ENCODE measurements around the gene TARBP2.
"Not testable (repeated sequence)": the region's sequence is repeated elsewhere in the genome, so short reads cannot be mapped to it uniquely, and the experiment has no call there.

Gene TARBP2

DNA sequence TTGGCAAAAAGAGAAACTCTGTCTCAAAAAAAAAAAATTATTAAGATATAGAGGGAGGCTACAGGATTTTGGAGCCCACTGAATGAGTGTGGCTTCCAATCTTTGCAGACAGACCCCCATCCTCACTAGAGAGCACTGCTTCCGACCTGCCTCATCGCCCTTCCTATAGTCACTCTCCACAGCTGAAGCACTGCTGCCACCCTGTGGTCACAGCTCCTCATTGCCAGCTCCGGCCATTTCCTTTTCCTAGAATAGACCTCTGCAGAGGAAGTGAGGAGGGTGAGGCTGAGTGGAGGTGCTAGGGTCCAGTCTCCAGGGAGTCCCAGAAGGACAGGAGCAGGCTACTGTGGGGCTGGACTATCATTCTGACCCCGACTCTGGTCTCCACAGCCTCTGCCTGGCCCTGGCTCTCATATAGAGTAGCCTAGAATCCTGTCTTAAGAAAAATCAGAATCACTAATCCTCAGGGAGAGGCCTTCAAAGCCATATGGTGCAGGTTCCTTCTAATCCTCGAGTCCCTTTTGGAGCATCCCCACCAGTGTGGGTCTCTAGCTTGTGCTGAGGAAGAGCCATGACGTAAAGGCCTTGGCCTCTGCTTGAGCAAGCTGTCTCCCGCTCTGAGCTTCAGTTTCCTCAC is 7.6 kb downstream of the TARBP2 start:
- DNase-seq (ENCODE audit: insufficient read length, low spot score), result peak; percentile 68

DNA sequence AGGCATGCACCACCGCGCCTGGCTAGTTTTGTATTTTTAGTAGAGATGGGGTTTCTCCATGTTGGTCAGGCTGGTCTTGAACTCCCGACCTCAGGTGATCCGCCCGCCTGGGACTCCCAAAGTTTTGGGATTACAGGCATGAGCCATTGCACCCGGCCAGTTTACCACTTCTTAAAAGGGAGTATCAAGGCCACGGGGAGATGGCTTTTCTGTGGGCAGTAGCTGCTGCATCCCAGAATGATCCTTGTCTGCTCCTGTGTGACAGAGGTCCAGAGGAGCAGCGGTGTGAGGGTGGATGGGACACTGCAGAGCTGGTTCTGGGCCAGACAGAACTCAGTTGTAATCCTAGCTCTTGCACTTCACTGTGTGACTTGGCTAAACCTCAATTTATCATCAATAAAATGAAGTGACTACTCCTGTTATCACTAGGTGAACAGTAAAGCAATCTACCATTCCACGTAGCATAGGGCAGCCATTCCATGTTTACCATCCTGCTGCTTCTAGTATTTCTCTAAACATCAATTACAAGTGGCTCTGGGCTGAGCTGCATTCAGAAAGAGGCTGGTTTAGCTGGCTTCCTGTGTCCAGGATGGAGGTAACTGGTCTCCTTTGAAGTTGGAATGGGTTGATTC is 9.2 kb downstream of the TARBP2 start:
- DNase-seq (ENCODE audit: insufficient read length, low spot score), result no peak
- no peak for FAIRE-seq

More for the DNA sequence above, 7.6 kb downstream of the TARBP2 start:
- peak; percentile 89 for FAIRE-seq

DNA sequence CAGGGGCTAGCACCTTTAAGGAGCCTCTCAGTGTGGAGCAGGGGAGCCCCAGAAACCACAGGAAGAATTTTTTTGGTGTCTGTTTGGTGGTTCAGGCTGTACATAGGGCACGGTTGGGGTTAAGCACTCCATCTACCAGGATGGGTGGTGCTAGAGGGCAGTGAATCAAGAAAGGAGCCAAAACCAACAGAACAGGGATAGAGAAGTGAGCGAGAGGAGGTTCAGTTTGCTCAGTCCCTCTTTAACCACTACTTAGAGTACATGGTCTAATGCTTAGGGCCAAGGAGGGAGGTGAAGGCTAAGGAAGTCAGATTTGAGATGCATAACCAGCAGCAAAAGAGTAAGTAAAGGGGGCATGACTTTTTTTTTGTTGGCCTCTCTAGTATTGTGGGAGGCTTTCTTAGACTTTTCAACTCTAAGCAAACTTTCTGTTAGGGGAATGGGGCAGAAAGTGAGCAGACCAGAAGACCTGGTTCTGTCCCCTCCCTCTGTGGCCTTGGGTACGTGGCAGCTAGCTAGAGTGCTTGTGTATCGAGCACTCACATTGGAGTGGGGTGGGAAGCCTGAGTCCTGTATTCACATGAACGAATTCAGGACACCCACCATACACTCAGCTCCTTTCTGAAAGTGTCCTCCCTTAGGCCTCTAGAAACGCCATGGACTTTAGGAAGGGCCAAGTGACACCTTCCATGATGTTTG is 12.8 kb downstream of the TARBP2 start:
- no peak for FAIRE-seq
- no peak for DNase-seq (ENCODE audit: insufficient read length, low spot score)

DNA sequence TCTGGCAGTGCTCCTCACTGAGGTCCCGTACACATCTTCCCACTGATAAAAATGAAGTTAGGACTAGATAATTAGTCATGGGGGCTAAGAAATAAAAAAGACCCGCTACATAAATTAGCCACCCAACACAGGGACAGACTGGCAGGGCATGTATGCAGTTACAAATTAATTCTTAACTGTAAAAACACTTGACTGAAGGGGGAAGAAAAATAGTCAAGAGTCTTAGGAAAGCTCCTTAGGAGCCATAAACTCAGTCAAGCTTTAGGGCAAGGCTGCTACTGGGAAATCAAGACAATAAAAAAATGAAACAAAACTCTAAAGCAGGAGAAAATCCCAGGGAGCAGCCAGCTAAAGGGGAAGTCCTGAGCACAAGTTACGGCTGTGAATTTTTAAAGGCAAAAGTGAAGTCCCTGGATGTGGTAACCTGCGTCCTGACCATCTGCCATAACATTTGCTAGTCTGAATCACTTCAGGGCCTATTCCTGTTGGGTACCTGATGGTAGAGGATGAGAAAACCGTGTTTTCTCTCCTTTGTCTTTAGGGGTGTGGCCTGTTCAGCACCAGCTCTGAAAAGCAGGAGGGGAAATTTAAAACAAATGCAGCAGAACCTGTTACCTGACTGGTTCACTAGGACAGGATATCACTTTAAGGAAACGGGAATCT is 13.7 kb downstream of the TARBP2 start:
- DNase-seq (ENCODE audit: insufficient read length, low spot score), result no peak
- no peak for FAIRE-seq

DNA sequence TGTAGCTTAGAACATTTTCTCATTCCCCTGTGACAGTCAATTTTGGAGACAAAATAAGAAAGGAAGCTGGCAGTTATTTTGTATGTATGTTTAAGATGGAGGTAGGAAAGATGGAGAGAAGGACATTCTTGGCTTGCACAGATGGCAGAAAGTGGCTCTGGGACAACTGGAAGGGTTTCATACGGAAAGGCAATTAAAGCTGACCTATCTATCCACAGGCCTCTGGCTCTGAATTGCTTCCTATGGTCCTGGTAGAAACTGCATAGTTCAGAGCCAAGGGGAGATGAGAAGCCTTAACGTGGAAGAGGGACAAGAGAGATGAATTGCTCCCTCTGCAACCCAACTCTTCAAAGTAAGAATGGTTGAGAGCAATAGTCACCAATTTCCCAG is 14.2 kb downstream of the TARBP2 start:
- DNase-seq (ENCODE audit: insufficient read length, low spot score) (no peak), FAIRE-seq (no peak)

DNA sequence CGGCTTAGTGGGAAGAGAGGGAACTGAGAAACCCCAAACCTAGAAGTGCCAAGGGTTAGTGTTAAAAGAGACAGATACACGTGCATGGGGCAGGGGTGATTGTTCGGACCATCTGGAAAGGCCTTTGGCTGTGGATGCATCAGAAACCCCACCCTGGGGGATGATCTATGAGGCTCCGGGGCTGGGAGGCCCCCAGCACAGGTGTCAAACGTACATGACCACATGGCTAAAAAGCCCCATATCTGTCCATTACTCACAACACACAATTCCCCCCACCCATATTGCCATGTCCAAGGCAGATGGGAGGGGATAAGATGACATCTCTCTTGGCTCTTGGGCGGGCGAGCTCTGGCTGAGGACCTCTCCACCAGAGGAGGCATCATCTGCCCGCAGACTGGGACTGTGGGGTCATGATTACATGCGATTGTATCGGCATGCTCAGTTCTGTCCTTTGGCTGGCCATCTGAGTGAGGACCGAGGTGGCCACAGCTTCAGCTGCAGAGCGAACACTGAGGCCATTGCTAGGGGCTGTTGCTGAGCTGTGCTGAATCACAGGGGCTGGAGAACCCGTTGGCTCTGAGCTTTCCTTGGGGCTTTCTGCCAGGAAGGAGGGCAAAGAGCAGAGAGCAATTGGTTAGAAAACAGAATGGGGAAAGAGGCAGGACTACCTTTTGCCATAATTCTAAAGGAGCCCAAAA is 15.8 kb downstream of the TARBP2 start:
- no peak for FAIRE-seq

DNA sequence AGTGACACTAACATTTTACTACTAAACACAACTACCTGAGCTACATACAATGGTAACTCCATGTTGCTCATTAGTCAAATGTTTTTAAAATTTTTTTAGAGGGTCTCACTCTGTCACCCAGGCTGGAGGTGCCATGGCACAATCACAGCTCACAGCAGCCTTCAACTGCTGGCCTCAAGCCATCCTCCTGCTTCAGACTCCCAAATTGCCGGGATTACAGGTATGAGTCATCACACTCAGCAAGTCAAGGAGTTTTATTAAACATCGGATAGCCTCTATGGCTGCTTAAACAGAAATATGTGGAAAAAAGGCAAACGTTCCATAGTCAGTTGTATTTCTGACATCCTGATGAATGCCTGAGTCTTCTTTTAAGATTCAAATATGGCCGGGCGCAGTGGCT is 17.3 kb downstream of the TARBP2 start:
- FAIRE-seq (no peak), DNase-seq (ENCODE audit: insufficient read length, low spot score) (no peak)

More for the DNA sequence above, 15.8 kb downstream of the TARBP2 start:
- DNase-seq (ENCODE audit: insufficient read length, low spot score), result no peak

DNA sequence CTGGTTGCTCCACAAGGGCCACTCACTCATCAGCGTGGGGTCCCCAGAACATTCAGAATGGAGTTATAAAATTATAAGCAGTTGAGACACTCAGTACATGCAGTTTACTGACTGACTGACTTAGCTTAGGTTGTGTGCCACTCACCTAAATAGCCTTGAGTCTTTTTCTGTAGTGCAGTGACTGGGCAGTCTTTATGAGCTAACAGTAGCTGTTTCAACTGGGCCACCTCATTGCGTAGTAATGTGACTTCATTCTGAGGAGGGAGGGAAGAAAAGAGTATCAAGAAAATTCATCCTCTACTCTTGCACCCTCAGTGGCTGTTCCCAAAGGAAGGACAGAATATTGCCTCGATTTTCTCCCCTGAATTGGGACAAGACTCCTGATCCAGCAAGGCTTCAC is 22.0 kb downstream of the TARBP2 start:
- FAIRE-seq, result no peak
- DNase-seq (ENCODE audit: insufficient read length, low spot score), result no peak

DNA sequence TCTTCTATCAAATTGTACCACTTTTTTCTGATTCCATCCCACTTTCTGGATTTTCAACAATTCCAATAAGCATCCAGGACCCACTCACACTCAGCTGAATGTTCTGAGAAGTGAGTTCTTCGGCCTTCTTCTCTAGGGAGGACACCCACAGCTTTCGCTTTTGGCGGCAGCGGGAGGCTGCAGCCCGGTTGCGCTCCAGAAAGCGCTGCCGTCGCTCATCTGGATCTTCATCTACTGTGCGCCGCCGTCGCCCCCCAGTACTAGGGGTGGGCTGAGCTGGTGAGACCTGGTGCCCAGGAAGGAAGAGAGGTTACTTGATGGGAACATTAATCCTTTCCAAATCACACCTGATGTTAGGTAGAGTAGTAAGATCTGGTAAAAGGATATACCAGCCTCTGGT is 23.4 kb downstream of the TARBP2 start:
- no peak for FAIRE-seq
- no peak for DNase-seq (ENCODE audit: insufficient read length, low spot score)

DNA sequence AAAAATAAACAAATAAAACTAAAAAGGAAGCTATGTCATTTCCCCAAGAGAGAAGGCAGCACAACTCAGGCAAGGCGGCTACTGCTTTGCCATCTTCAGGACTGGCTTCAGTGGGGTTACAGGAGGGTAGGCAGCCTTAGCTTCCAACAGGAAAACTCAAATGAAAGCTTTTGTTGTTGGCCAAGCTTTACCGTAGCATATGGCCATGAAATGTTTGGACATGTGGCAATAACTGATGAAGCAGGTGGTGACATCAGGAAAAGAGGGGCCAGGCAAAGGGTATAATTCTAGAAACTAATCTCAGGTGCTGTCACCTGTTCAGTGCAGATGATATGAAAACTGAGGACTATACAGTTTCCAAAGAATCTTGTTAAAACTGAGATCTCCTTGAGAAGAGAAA is 29.0 kb downstream of the TARBP2 start:
- no peak for DNase-seq (ENCODE audit: insufficient read length, low spot score)
- no peak for FAIRE-seq

DNA sequence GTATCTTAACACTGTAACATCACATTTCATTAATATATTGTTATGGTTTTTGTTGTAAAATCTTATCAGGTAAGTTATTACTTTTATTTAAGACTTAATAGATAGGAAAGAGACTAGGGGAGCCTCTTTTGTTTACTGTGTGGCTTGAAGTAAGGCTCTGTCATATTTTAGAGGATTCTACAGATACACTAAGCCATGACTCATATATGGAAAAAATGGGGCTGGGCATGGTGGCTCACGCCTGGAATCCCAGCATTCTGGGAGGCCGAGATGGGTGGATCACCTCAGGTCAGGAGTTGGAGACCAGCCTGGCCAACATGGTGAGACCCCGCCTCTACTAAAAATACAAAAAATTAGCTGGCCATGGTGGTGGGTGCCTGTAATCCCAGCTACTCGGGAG is 29.8 kb downstream of the TARBP2 start:
- DNase-seq (ENCODE audit: insufficient read length, low spot score), result no peak
- no peak for FAIRE-seq

DNA sequence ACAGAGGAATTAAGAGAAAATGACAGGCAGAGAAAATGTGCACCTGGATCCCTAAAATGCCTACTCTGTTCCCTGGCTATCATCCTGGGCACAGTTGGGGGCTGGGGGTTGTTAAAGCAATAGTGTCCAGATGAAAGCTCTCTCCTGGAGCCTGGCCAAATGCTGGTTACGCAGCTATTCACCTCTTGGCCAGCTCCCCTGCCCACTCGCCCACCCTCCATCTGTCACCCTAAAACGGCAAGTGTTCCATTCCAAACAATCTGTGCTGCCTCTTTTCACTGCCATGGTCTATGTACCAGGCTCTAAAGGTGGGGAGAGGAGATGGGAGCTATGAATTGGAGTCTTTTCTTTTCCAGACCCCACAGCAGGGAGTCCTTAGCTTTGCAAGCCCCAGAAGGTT is 30.9 kb downstream of the TARBP2 start:
- no peak for DNase-seq (ENCODE audit: insufficient read length, low spot score)
- FAIRE-seq, result no peak

DNA sequence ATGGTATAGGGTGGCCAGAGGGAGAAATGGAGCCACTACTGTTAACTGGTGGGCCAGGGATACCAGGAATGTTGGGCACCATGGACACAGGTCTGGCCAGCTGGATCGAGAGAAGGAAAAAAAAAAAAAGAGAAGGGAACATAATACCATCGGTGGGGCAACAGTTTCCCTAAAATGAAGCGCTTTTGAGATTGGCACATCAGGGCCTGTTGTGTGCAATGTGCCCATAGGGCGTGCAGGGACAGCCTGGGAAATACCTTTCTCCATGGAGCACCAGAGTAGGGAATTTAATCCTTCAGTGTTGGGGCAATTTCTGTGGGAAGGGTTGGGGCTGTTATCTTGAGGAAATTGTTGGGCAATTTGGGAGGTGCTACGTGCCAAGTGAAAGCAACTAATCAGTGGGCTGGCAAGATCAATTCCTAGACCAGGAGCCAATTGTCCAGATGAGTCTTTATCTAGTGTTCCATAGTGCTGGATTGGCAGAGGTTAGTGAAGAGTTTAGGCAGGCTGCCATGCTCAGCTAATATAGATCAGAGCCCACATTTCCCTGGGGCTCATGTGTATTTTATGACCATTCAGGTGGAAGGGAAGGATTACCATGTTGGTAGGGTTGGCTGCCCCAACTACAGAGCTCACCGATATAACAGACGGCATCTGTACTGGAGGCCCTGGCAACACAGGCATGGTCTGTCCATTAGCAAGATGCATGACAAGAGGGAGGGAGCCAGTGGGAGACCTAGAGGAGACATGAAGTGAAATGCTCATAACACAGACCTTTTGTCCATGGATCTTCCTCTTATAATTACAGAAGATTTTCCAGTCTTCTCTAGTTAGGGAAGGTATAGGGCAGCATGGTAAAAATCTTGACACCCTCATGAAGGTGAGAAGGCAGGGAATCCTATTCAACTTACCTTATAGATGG is 31.7 kb downstream of the TARBP2 start:
- FAIRE-seq (no peak), DNase-seq (ENCODE audit: insufficient read length, low spot score) (no peak)

DNA sequence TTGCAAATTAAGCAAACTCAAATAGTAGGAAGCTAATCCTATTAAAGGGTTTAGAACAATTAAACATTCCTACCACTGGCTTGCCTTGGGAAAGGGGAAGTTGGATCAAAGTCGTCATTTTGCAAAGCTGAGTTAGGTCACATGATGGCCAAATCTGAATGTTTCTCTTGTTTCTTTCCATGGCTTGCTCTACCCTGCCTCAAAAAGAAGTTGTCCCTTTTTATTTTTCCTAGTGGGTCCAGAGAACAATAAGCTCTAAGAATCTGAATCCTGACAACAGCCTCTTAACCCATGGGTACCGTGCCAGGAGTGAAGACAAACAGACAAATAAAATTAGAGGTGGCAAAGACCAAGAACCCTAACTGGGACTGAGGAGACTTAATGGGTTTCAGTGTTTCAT is 32.4 kb downstream of the TARBP2 start:
- FAIRE-seq, result no peak
- DNase-seq (ENCODE audit: insufficient read length, low spot score), result no peak

DNA sequence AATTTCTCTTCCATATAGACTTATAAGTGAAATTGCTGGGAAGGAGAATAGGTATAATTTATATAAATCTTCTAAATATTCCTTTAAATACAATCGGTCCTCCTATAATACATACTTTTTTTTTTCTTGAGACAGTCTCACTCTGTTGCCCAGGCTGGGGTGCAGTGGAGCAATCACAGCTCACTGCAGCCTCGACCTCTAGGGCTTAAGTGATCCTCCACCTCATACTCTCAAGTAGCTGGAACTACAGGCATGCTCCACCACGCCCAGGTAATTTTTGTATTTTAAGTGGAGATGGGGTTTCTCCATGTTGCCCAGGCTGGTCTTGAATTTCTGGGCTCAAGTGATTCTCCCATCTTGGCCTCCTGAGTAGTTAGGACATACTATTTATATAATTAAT is 35.9 kb downstream of the TARBP2 start:
- FAIRE-seq, result no peak
- DNase-seq (ENCODE audit: insufficient read length, low spot score), result no peak

DNA sequence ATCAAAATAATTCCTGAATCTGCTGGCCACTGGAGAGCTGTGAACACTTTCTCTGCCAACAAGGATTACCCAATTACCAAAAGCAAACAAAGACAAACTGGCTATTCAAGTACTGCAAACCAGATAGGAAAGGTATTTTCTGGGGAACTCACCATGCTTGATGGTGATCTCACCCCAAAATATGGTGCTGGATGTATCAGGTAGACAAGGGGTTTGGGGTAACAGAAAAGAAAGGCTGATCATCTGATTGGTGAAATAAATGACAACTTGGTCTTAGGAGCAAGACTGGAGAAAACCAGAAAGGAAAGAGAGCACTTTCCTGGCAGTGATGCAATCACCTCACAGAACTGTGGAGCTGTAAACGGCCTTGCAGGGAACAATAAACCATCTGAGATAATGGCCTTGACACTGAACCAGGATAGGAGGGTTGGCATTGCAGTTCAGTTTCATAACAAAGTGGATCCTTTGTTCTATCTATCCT is 37.2 kb downstream of the TARBP2 start:
- FAIRE-seq, result no peak

DNA sequence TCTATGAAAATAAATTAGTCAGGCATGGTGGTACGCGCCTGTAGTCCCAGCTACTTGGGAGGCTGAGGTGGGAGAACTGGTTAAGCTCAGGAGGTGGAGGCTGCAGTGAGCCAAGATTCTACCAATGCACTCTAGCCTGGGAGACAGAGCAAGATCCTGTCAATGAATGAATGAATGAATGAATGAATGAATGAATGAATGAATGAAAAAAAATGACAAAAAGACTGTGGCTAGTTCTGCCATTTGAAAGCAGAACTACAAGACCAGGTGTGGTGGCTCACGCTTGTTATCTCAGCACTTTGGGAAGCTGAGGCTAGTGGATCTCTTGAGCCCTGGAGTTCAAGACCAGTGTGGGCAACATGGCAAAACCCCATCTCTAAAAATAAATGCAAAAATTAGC is 38.4 kb downstream of the TARBP2 start:
- DNase-seq (ENCODE audit: insufficient read length, low spot score) (no peak), FAIRE-seq (no peak)

More for the DNA sequence above, 37.2 kb downstream of the TARBP2 start:
- no peak for DNase-seq (ENCODE audit: insufficient read length, low spot score)

DNA sequence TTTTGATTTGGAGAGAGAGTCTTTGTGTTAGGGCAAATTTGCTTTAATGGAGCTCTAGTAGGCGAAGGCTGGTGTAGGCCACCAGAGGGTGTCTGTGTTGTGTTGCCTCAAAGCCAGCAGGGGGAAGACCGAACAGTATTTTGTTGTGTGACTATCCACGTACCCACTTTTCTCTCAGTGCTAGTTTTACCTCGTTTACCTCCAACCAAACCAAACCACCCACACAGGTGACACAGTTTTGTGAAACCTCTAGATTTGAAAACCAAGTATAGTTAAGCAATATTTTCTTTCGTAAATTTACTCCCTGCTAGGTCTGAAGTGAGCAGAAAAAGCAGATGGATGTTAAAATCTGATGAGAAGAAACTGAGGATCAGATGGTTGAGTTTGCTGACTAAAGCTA is 42.5 kb downstream of the TARBP2 start:
- DNase-seq (ENCODE audit: insufficient read length, low spot score), result peak; percentile 59
- peak; percentile 83 for FAIRE-seq

DNA sequence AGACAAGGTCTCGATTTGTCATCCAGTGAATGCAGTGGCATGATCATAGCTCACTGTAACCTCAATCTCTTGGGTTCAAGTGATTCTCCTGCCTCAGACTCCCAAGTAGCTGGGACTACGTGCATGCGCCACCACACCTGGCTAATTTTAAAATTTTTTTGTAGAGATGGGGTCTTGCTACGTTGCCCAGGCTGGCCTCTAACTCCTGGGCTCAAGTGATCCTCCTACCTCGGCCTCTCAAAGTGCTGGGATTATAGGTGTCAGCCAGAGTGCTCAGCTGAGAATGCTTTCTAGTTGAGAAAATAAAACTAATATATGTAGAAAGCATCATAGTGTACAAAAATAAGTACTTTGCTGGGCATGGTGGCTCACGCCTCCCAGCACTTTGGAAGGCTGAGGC is 47.3 kb downstream of the TARBP2 start:
- not testable (repeated sequence) for FAIRE-seq; DNase-seq (ENCODE audit: insufficient read length, low spot score)

DNA sequence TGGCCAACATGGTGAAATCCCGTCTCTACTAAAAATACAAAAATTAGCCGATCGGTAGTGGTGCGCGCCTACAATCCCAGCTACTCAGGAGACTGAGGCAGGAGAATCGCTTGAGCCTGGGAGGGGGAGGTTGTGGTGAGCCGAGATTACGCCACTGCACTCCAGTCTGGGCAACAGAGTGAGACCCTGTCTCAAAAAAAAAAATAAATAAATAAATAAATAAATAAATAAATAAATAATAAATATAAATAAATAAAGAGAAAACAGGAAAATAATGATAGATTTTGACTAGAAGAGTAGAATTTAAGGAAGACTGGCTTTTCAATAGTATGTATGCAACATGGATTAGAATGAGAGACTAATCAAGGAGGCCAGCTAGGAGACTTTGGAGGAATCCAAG is 49.0 kb downstream of the TARBP2 start:
- not testable (repeated sequence) for DNase-seq (ENCODE audit: insufficient read length, low spot score); FAIRE-seq
